ENCODE measurements around the gene ERG28.

Gene ERG28

DNA sequence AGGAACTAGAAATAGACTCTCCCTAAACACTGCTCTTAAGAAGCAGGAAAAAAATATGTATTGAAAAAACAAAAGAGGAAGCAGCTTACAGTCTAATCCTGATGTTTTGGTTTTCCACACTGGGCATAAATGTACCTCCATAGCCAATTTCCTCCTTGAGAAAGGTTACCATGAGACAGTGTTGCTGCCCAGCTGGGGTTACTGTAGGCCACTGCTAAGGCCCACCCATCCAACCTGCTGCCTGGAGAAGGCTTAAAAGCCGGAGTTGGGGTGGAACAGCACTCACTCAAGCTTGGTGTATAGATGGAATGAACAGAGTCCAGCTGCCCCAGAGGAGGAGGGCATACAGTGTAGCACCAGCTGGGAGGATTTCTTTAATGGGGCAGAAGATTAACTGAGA, 41.1 kb downstream of the ERG28 start:
- H3K9me3 ChIP-seq (replicated peaks in 1 of 11), result peaks cover 0 to 5% (median 0%) of the 10 kb centered on the region in 11 experiments; a peak in 7 of 22 replicates

DNA sequence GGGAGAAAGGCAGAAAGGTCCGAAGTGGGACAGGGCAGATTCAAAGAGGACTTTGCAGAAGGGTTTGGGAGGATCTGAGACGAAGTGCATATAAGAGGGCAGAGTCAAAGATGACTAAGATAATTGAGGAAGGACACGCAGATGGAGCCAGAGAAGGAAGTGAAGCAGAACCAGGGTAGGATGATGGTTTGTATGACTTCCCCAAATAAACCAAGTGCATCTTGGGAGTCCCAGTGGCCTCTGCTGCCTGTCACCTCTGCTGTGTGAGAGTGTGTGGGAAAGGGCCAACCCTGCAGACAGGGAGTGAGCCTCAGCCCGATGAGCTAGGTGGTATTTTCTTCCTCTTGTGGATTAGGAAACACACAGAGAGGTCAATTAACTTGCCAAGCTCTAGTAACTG, 45.5 kb downstream of the ERG28 start:
- TF ChIP-seq Cebpa-rat (IDR thresholded peaks at IDR 0.05), result no peak
- Histone ChIP-seq H3K36me3 (0 out of 22 replicates have a peak, but pooled peaks cover 0 to 3% (median 0%) of the 10 kb centered on the region in 11 experiments), H3K27ac (peak overlapping the region in 9 of 11 experiments; percentile 27 to 89 (median 69); a peak in 16 of 22 replicates), H3K27me3 (no peaks in the 10 kb centered on the region), H3K4me2 (peak overlapping the region; percentile 2 to 85 (median 72); a peak in 19 of 22 replicates), H4K20me1 (no peaks in the 10 kb centered on the region), H3K4me1 (peaks cover 7 to 95% (median 15%) of the 10 kb centered on the region in 10 experiments; a peak in 19 of 20 replicates), H3K9ac (peak overlapping the region in 5 of 11 experiments; percentile 12 to 66 (median 44); a peak in 5 of 22 replicates), H3K9me3 (replicated peaks in 1 of 11) (peaks cover 0 to 25% (median 5%) of the 10 kb centered on the region in 11 experiments; a peak in 8 of 22 replicates), H3K4me3 (peak overlapping the region in 1 of 10 experiments; percentile 11; a peak in 1 of 20 replicates)

More for the DNA sequence above, 41.1 kb downstream of the ERG28 start:
- no peaks in the 10 kb centered on the region for H3K27me3 ChIP-seq
- H3K36me3 ChIP-seq, result peaks cover 0 to 7% (median 0%) of the 10 kb centered on the region in 11 experiments; a peak in 2 of 22 replicates
- H3K27ac ChIP-seq, result peak overlapping the region in 2 of 11 experiments; percentile 48 to 63; a peak in 4 of 22 replicates
- no peaks in the 10 kb centered on the region for H4K20me1 ChIP-seq
- no peak for TF ChIP-seq Cebpa-rat (IDR thresholded peaks at IDR 0.05)
- peaks cover 9 to 66% (median 20%) of the 10 kb centered on the region in 10 experiments for H3K4me1 ChIP-seq
- H3K4me2 ChIP-seq, result peak overlapping the region in 2 of 11 experiments; percentile 70 to 80; a peak in 4 of 22 replicates
- no peak overlapping the region for H3K4me3 ChIP-seq
- H3K9ac ChIP-seq, result peak overlapping the region in 1 of 11 experiments; percentile 41; a peak in 1 of 22 replicates

DNA sequence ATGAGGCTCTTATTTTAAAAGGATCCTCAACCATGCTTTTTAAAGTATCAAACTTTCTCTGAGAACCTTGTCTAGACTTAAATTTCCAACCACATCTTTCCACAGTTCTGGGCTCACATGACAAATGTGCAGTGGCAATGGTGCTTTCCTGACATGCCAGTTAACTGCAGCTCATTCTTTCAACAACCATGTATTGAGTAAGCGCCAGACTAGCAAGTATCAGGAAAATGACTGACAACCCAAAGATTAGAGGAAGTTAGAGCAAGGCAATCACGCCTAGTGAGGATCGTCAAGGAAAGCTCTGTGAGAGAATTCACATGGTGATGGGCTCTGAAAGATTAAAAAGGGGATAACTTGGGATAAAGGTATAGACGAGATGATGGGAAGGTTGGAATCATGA, 46.5 kb downstream of the ERG28 start:
- Histone ChIP-seq H3K9ac (peak overlapping the region in 2 of 11 experiments; percentile 44 to 61; a peak in 2 of 22 replicates), H3K27ac (peak overlapping the region in 7 of 11 experiments; percentile 27 to 89 (median 73); a peak in 12 of 22 replicates), H3K9me3 (replicated peaks in 1 of 11) (peaks cover 0 to 29% (median 7%) of the 10 kb centered on the region in 11 experiments; a peak in 10 of 22 replicates), H3K4me1 (peaks cover 7 to 95% (median 17%) of the 10 kb centered on the region in 10 experiments; a peak in 19 of 20 replicates), H3K27me3 (no peaks in the 10 kb centered on the region), H3K4me3 (no peak overlapping the region), H4K20me1 (no peaks in the 10 kb centered on the region), H3K4me2 (peak overlapping the region in 6 of 11 experiments; percentile 72 to 85 (median 82); a peak in 9 of 22 replicates), H3K36me3 (0 out of 22 replicates have a peak, but pooled peaks cover 0 to 3% (median 0%) of the 10 kb centered on the region in 11 experiments)
- TF ChIP-seq Cebpa-rat (IDR thresholded peaks at IDR 0.05), result no peak

DNA sequence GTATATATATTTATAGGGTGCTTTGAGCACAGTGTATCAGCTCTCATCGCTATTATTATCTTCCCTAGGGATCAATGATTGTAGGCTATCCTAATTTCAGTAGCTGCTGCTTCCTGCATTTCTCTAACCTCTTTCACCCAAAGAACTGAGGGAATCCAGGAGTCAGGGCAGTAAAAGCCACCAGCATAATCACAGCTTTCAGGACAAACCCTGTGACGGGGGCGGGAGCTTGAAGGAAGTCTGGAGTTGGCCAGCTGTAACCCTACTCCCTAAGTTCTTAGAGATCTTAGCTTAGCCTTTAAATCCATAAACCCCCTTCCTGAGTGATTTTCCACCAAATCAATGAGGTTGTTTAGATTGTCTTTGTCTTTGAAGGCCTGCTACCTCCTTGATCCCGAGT, 48.5 kb downstream of the ERG28 start:
- Histone ChIP-seq H3K4me1 (peaks cover 7 to 98% (median 17%) of the 10 kb centered on the region in 10 experiments; a peak in 19 of 20 replicates), H3K27ac (peak overlapping the region in 2 of 11 experiments; percentile 16 to 29; a peak in 1 of 22 replicates), H4K20me1 (no peaks in the 10 kb centered on the region), H3K9ac (peak overlapping the region in 1 of 11 experiments; percentile 3; a peak in 1 of 22 replicates), H3K4me3 (no peak overlapping the region), H3K27me3 (no peaks in the 10 kb centered on the region), H3K9me3 (replicated peaks in 1 of 11) (peaks cover 13 to 49% (median 24%) of the 10 kb centered on the region in 11 experiments), H3K36me3 (peaks cover 0 to 21% (median 0%) of the 10 kb centered on the region in 11 experiments; a peak in 4 of 22 replicates), H3K4me2 (peak overlapping the region in 2 of 11 experiments; percentile 83 to 85; a peak in 4 of 22 replicates)
- no peak for TF ChIP-seq Cebpa-rat (IDR thresholded peaks at IDR 0.05)

DNA sequence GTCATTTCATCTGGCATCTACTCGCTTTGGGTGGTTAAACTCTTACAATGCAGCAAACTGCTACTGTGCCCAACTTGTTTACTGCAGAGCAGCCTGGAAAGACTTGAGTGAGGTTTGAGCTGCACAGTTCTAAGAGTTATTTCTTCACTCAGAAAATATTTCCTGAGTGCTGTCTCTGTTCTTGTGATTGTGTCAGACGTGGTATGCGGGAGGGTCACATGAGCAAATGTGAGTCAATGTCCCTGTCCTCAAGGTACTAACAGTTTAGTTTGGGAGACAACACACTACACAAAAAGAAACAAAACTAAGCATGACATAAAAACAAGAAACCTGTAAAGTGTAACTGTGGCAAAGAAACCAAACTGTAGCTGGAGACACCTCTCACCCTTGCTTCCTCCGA, 49.8 kb downstream of the ERG28 start:
- peak overlapping the region in 4 of 11 experiments; percentile 31 to 81 (median 72); a peak in 7 of 22 replicates for H3K27ac ChIP-seq
- TF ChIP-seq Cebpa-rat (IDR thresholded peaks at IDR 0.05), result no peak

DNA sequence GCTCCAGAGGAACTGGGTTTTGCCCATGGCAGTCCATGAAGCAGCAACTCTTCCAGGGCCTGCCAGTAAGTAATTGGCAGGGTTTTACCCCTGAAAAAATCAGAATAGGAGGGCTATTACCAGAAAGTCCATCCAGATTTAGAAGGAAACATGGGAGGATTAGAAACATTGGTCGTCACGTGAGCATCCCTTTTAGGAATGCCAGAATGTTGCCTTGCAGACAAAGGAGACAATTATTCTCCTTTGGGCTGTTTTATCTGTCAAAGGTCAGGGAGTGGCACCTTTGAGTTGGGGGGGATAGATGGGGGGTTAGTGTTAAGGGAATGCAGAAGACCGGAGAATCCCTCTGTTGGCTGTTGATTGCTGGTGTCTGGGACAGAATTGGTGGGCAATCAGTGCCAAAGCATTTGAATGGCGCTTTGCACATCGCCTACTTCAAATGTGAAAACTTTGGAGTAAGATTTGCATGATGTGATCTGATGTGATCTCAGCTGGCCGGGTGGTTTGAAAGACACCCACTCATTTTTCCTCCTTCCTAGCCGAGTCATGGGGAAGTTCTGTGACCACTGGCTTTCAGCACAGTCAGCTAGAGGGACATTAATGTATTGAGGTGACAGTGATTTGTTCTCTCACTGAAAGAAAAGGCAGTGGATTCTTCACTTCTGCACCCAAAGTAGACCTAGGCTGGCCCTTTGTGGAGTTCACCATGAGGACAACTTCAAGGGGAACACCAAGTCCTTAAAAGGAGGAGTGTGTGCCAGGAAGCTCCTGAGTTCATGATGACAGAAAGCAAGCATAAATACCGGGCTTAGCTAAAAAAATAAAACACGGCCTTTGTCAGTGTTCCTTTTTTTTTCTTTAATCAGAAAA, 50.8 kb downstream of the ERG28 start:
- no peaks in the 10 kb centered on the region for H4K20me1 ChIP-seq
- H3K4me1 ChIP-seq, result peaks cover under 1 to 98% (median 12%) of the 10 kb centered on the region in 10 experiments; a peak in 18 of 20 replicates
- TF ChIP-seq Cebpa-rat (IDR thresholded peaks at IDR 0.05), result no peak
- peaks cover 17 to 62% (median 33%) of the 10 kb centered on the region in 11 experiments for H3K9me3 ChIP-seq (replicated peaks in 1 of 11)
- peak overlapping the region in 4 of 11 experiments; percentile 27 to 85 (median 76); a peak in 8 of 22 replicates for H3K4me2 ChIP-seq
- peak overlapping the region in 3 of 11 experiments; percentile 51 to 69 (median 67); a peak in 5 of 22 replicates for H3K9ac ChIP-seq
- H3K4me3 ChIP-seq, result peak overlapping the region in 1 of 10 experiments; percentile 8; a peak in 1 of 20 replicates
- peak overlapping the region in 4 of 11 experiments; percentile 31 to 81 (median 72); a peak in 7 of 22 replicates for H3K27ac ChIP-seq
- no peaks in the 10 kb centered on the region for H3K27me3 ChIP-seq
- H3K36me3 ChIP-seq, result peaks cover 0 to 27% (median 0%) of the 10 kb centered on the region in 11 experiments; a peak in 4 of 22 replicates

More for the DNA sequence above, 49.8 kb downstream of the ERG28 start:
- Histone ChIP-seq H3K4me2 (peak overlapping the region in 4 of 11 experiments; percentile 15 to 85 (median 76); a peak in 8 of 22 replicates), H3K4me3 (peak overlapping the region in 1 of 10 experiments; percentile 8; a peak in 1 of 20 replicates), H3K9ac (peak overlapping the region in 3 of 11 experiments; percentile 51 to 69 (median 67); a peak in 5 of 22 replicates), H4K20me1 (no peaks in the 10 kb centered on the region), H3K4me1 (peaks cover 7 to 97% (median 17%) of the 10 kb centered on the region in 10 experiments; a peak in 19 of 20 replicates), H3K36me3 (peaks cover 0 to 27% (median 0%) of the 10 kb centered on the region in 11 experiments; a peak in 4 of 22 replicates), H3K27me3 (no peaks in the 10 kb centered on the region), H3K9me3 (replicated peaks in 1 of 11) (peaks cover 17 to 62% (median 33%) of the 10 kb centered on the region in 11 experiments)

DNA sequence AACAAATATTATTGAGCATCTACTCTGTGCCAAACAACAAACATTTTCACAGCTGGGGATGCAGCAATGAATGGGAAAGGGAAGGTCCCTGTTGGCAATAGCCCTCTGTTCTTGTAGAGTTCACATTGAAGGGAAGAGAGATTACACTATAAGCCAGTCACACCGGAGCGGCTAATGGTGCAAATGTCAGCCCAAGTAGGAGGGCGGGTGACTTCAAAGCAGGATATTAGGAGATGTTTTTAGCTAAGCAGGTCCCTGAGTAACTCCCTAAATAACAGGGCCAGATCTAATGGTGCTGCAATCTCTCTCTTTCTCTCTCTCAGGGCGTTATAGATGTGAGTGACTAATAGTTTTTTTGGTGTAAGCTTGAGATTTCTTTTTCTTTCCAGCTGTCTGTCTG, 51.6 kb downstream of the ERG28 start:
- H4K20me1 ChIP-seq, result no peaks in the 10 kb centered on the region
- H3K4me2 ChIP-seq, result peak overlapping the region in 3 of 11 experiments; percentile 70 to 85 (median 83); a peak in 6 of 22 replicates
- H3K4me3 ChIP-seq, result no peak overlapping the region; a peak in 1 of 20 replicates
- no peaks in the 10 kb centered on the region for H3K27me3 ChIP-seq
- H3K4me1 ChIP-seq, result peaks cover 0 to 98% (median 8%) of the 10 kb centered on the region in 10 experiments; a peak in 11 of 20 replicates
- H3K27ac ChIP-seq, result peak overlapping the region in 3 of 11 experiments; percentile 69 to 81 (median 76); a peak in 5 of 22 replicates
- H3K36me3 ChIP-seq, result peaks cover 0 to 27% (median 0%) of the 10 kb centered on the region in 11 experiments; a peak in 4 of 22 replicates
- TF ChIP-seq Cebpa-rat (IDR thresholded peaks at IDR 0.05), result no peak
- peaks cover 17 to 55% (median 27%) of the 10 kb centered on the region in 11 experiments for H3K9me3 ChIP-seq (replicated peaks in 1 of 11)
- peak overlapping the region in 1 of 11 experiments; percentile 34; a peak in 1 of 22 replicates for H3K9ac ChIP-seq
